OCI-LY7 (cell line): ENCODE data around the gene IARS2. TPM values are rescaled to one million over a fixed set of nuclear protein-coding genes. Genes with fewer than 3 reads are reported as not detected.

Source experiments
- BruUV-seq: library from RNA; stranded (reverse); fragments of 400-500 nt; replicated peaks from 2 replicates; lab custom pipeline; 2021; lab: Mats Ljungman, UMichigan
- CTCF ChIA-PET: fragments of 300-600 bp; sonication (Branson Sonifier 250); formaldehyde crosslinking; loops from one replicate; lab custom pipeline; 2022; ENCODE audit warnings: antibody characterized with exemption; ENCODE audit not compliant: unreplicated experiment; lab: Charles Lee
- POLR2A ChIA-PET: fragments of 300-600 bp; sonication (Branson Sonifier 250); formaldehyde crosslinking; loops from one replicate; lab custom pipeline; 2022; ENCODE audit warnings: antibody characterized with exemption; lab: Charles Lee
- DNase-seq: peaks from one replicate; pipeline ENCODE4 v3.0.0-alpha.2; 2015; ENCODE audit warnings: low spot score
- H2AFZ ChIP-seq: fragments of 200-600 bp; sonication (generic), shearing (Covaris generic); 2 replicates; pipeline ENCODE4 v1.6.1; 2014; ENCODE audit warnings: mild to moderate bottlenecking, antibody characterized with exemption, low read length, moderate library complexity
- H3K27ac ChIP-seq: fragments of 200-600 bp; sonication (generic); 2 replicates; pipeline ENCODE4 v1.5.1; 2014; ENCODE audit warnings: mixed run types, low read depth, mild to moderate bottlenecking, moderate library complexity, low read length, inconsistent platforms; ENCODE audit not compliant: poor library complexity, severe bottlenecking
- H3K36me3 ChIP-seq: fragments of 200-600 bp; sonication (generic); 2 replicates; pipeline ENCODE4 v1.6.1; 2014; ENCODE audit warnings: mild to moderate bottlenecking, antibody characterized with exemption, low read length, moderate library complexity, mixed read lengths; ENCODE audit not compliant: insufficient read depth
- H3K4me1 ChIP-seq: fragments of 200-600 bp; sonication (generic); 2 replicates; pipeline ENCODE4 v1.5.1; 2014; ENCODE audit warnings: mild to moderate bottlenecking, low read length; ENCODE audit not compliant: insufficient read depth, poor library complexity, severe bottlenecking
- H3K4me2 ChIP-seq: fragments of 200-600 bp; sonication (generic); 2 replicates; pipeline ENCODE4 v1.6.1; 2014; ENCODE audit warnings: mild to moderate bottlenecking, low read length
- H3K4me3 ChIP-seq: fragments of 200-600 bp; sonication (generic); 2 replicates; pipeline ENCODE4 v1.5.1; 2014; ENCODE audit warnings: mild to moderate bottlenecking, low read depth, low read length; ENCODE audit not compliant: poor library complexity, severe bottlenecking
- H3K79me2 ChIP-seq: fragments of 200-600 bp; sonication (generic); 2 replicates; pipeline ENCODE4 v1.6.1; 2016; ENCODE audit warnings: low read depth, mild to moderate bottlenecking, low read length, moderate library complexity, mixed read lengths; ENCODE audit not compliant: insufficient read depth
- H3K9me2 ChIP-seq: fragments of 200-600 bp; sonication (generic); 2 replicates; pipeline ENCODE4 v1.6.1; 2016; ENCODE audit warnings: mild to moderate bottlenecking, low read length, mixed read lengths; ENCODE audit not compliant: insufficient read depth
- H3K9me3 ChIP-seq: fragments of 200-600 bp; sonication (generic); 2 replicates; pipeline ENCODE4 v1.6.1; 2014; ENCODE audit warnings: mild to moderate bottlenecking, mixed run types, low read length, mixed read lengths
- H4K20me1 ChIP-seq: fragments of 200-600 bp; sonication (generic); 2 replicates; pipeline ENCODE4 v1.6.1; 2014; ENCODE audit warnings: mild to moderate bottlenecking, antibody characterized with exemption, low read length, moderate library complexity, mixed read lengths; ENCODE audit not compliant: insufficient read depth
- EZH2phosphoT487 ChIP-seq: fragments of 200-600 bp; sonication (generic); IDR thresholded peaks from 2 replicates; pipeline ENCODE4 v1.6.1; 2018; ENCODE audit warnings: low read depth, borderline replicate concordance, mild to moderate bottlenecking, mixed run types, antibody characterized with exemption, low read length, moderate library complexity, mixed read lengths
- intact Hi-C: fragments of 100-400 bp; cut with micrococcal nuclease; formaldehyde crosslinking; loops from one replicate; pipeline ENCODE4 v1.10.0; 2022; ENCODE audit not compliant: unreplicated experiment
- total RNA-seq, 2 experiments: library from RNA; depleted of rRNA in 1 of 2; stranded (reverse); fragments of >200 nt in 1 of 2; shearing (Covaris generic) in 1 of 2; gene quantifications; 2 replicates each; pipeline ENCODE4 v1.2.3, GENCODE V29; 2014 to 2022
- TF ChIP-seq, protein P1 (sequence below): fragments of 200-600 bp; sonication (generic); conservative IDR thresholded peaks from 2 replicates; pipeline ENCODE4 v1.5.1; 2014; ENCODE audit warnings: mild to moderate bottlenecking, antibody characterized with exemption, low read length, moderate library complexity, mixed read lengths

IARS2 gene
- total RNA-seq, 2 experiments from 2014 or later = 62.6 to 91.3 TPM

GRCh38 chr1:220159041-220159440, 65.1 kb downstream of the IARS2 start:
- no peak overlapping the region for H2AFZ ChIP-seq
- H4K20me1 ChIP-seq = no peaks in the 10 kb centered on the region
- no peak for DNase-seq
- TF ChIP-seq, protein P1, sequence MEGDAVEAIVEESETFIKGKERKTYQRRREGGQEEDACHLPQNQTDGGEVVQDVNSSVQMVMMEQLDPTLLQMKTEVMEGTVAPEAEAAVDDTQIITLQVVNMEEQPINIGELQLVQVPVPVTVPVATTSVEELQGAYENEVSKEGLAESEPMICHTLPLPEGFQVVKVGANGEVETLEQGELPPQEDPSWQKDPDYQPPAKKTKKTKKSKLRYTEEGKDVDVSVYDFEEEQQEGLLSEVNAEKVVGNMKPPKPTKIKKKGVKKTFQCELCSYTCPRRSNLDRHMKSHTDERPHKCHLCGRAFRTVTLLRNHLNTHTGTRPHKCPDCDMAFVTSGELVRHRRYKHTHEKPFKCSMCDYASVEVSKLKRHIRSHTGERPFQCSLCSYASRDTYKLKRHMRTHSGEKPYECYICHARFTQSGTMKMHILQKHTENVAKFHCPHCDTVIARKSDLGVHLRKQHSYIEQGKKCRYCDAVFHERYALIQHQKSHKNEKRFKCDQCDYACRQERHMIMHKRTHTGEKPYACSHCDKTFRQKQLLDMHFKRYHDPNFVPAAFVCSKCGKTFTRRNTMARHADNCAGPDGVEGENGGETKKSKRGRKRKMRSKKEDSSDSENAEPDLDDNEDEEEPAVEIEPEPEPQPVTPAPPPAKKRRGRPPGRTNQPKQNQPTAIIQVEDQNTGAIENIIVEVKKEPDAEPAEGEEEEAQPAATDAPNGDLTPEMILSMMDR = no peak
- no peak for TF ChIP-seq EZH2phosphoT487
- no peak overlapping the region for H3K4me2 ChIP-seq
- H3K36me3 ChIP-seq = peaks cover 66% of the 10 kb centered on the region
- H3K4me3 ChIP-seq = no peak overlapping the region
- H3K79me2 ChIP-seq = no peaks in the 10 kb centered on the region
- H3K4me1 ChIP-seq = no peaks in the 10 kb centered on the region
- BruUV-seq = no TSS peak
- POLR2A ChIA-PET = interaction anchor here (0.6 kb wide), 1 partner anchor 45 kb away, joined by 3 read pairs; no protein-coding TSS in a partner anchor
- CTCF ChIA-PET = no interaction called here
- no peak overlapping the region for H3K27ac ChIP-seq
- H3K9me2 ChIP-seq = no peaks in the 10 kb centered on the region
- intact Hi-C loops = no loop called here
- H3K9me3 ChIP-seq = no peaks in the 10 kb centered on the region

DNA sequence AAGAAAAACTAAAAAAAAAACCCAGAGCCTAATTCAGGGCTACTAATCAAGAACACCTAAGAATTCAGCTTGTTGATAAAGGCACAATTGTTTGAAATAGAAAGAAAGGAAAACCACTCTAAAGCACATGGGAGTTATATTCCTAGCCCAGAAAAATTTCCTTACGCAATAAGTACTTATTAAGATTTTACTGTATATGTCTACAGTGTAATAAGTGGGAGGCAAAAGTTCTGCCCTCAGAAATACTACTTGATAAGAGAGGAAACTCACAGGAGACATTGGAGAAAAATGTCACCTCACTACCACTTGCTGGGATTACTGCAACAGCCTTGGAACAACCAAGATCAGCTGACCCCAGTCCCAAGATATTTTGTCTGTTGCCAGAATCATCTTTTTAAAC, 66.1 kb downstream of the IARS2 start:
- Histone ChIP-seq H3K9me2 (no peaks in the 10 kb centered on the region), H2AFZ (no peak overlapping the region), H3K4me3 (no peak overlapping the region), H3K4me2 (no peak overlapping the region), H3K9me3 (no peaks in the 10 kb centered on the region), H4K20me1 (no peaks in the 10 kb centered on the region), H3K27ac (no peak overlapping the region), H3K79me2 (no peaks in the 10 kb centered on the region), H3K36me3 (peaks cover 66% of the 10 kb centered on the region), H3K4me1 (no peaks in the 10 kb centered on the region)
- no peak for TF ChIP-seq EZH2phosphoT487
- TF ChIP-seq, protein P1 = no peak
- BruUV-seq = no TSS peak
- no peak for DNase-seq
- ChIA-PET POLR2A (interaction anchor here (0.6 to 1.3 kb wide), 5 partner anchors 12 to 502 kb away, joined by 3 to 4 read pairs (median 3); no protein-coding TSS in a partner anchor), CTCF (interaction anchor here (0.6 kb wide), 1 partner anchor 14 kb away, joined by 5 read pairs; no protein-coding TSS in a partner anchor)
- intact Hi-C loops = no loop called here

GRCh38 chr1:220164116-220164515, 70.2 kb downstream of the IARS2 start:
- no peak for DNase-seq
- H3K9me3 ChIP-seq = no peaks in the 10 kb centered on the region
- no peak overlapping the region for H3K4me3 ChIP-seq
- BruUV-seq = no TSS peak
- CTCF ChIA-PET = no interaction called here
- no peak overlapping the region for H3K4me2 ChIP-seq
- no peak overlapping the region for H3K27ac ChIP-seq
- peaks cover 66% of the 10 kb centered on the region for H3K36me3 ChIP-seq
- H3K4me1 ChIP-seq = no peaks in the 10 kb centered on the region
- no peaks in the 10 kb centered on the region for H4K20me1 ChIP-seq
- H3K9me2 ChIP-seq = no peaks in the 10 kb centered on the region
- H2AFZ ChIP-seq = no peak overlapping the region
- POLR2A ChIA-PET = interaction anchor here (0.5 to 1.8 kb wide), 5 partner anchors 10 to 74 kb away, joined by 4 to 9 read pairs (median 6); no protein-coding TSS in a partner anchor
- TF ChIP-seq EZH2phosphoT487 = no peak
- TF ChIP-seq, protein P1 = no peak
- no peaks in the 10 kb centered on the region for H3K79me2 ChIP-seq
- intact Hi-C loops = no loop called here
